Right cardiac atrium (tissue), 5 donors: ENCODE measurements around the gene DARS2. TPM values are rescaled to one million over a fixed set of nuclear protein-coding genes. Genes with fewer than 3 reads are reported as not detected.
"Not testable (repeated sequence)": the region's sequence is repeated elsewhere in the genome, so short reads cannot be mapped to it uniquely, and the experiment has no call there.

Source experiments
- ATAC-seq, 2 donors: fragments of 200-7000 bp; cut with Tn5 transposase; one replicate each; pipeline versions ENCODE4 v1.8.0 to v1.9.1; 2020; ENCODE audit warnings: moderate library complexity in 2 of 2, mild to moderate bottlenecking in 1 of 2
- DNase-seq, 3 donors: peaks; one replicate each; pipeline ENCODE4 v3.0.0-alpha.2; 2020
- H3K27ac ChIP-seq: one replicate; pipeline ENCODE4 v1.5.1; 2013; ENCODE audit warnings: mild to moderate bottlenecking, low read length, control low read depth, moderate library complexity
- H3K27me3 ChIP-seq: one replicate; pipeline ENCODE4 v1.6.1; 2013; ENCODE audit not compliant: control insufficient read depth, insufficient read depth
- H3K4me1 ChIP-seq: one replicate; pipeline ENCODE4 v1.6.1; 2013; ENCODE audit warnings: low read length; ENCODE audit not compliant: control insufficient read depth, insufficient read depth
- H3K4me3 ChIP-seq: one replicate; pipeline ENCODE4 v1.5.1; 2013; ENCODE audit warnings: low read length, control low read depth
- H3K9me3 ChIP-seq: one replicate; pipeline ENCODE4 v1.6.1; 2013; ENCODE audit warnings: low read length; ENCODE audit not compliant: control insufficient read depth
- WGBS: extraction: QIAGEN DNeasy Blood & Tissue Kit; methylation state at CpG from one replicate; pipeline ENCODE4 v1.1.7; 2013; 5-methylcytosine and 5-hydroxymethylcytosine counted together
- intact Hi-C, 4 donors: fragments of 100-400 bp; cut with DNase I; formaldehyde crosslinking; loops; one replicate each; pipeline versions ENCODE4 v1.11.0 to v1.14.0; 2022 to 2023
- long read RNA-seq, 4 donors: library from polyadenylated mRNA; unstranded; transcript quantifications; one replicate each; pipeline ENCODE4 v2.0.0, GENCODE V29; 2020 to 2021
- polyA plus RNA-seq: library from polyadenylated mRNA; stranded (reverse); fragments of 200-250 nt; gene quantifications from one replicate; pipeline ENCODE4 v1.2.3, GENCODE V29; 2013
- total RNA-seq, 4 donors: library from RNA; stranded (reverse); fragmentation: NEBNext Ultra II Directional; extraction: Animal tissue kit (Norgen Biotek cat#: 25700); gene quantifications; one replicate each; pipeline ENCODE4 v1.2.1, GENCODE V29; 2021
- donor health status: healthy with polysubstance abuse.
- donor health status: DM: no; HTN: yes; CAD: no.
- donor health status: DM: no; HTN: no; CAD: no.
- donor health status: DM: no; HTN: yes; CAD: no; lungs with severe emphysema.
- donor health status: DM: yes; HTN: yes; CAD: no.

The DARS2 gene, protein sequence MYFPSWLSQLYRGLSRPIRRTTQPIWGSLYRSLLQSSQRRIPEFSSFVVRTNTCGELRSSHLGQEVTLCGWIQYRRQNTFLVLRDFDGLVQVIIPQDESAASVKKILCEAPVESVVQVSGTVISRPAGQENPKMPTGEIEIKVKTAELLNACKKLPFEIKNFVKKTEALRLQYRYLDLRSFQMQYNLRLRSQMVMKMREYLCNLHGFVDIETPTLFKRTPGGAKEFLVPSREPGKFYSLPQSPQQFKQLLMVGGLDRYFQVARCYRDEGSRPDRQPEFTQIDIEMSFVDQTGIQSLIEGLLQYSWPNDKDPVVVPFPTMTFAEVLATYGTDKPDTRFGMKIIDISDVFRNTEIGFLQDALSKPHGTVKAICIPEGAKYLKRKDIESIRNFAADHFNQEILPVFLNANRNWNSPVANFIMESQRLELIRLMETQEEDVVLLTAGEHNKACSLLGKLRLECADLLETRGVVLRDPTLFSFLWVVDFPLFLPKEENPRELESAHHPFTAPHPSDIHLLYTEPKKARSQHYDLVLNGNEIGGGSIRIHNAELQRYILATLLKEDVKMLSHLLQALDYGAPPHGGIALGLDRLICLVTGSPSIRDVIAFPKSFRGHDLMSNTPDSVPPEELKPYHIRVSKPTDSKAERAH
- 10 to 100 TPM; 11.7 to 13.6 (median 13.1) TPM for total RNA-seq
- polyA plus RNA-seq = 8.3 TPM
- long read RNA-seq, donor 1, transcript DARS2-201 (17 exons, 3,441 nt) = major isoform, 15 of 22 reads
- long read RNA-seq, donor 1, partial matches to known transcripts = 3 of 22 reads
- long read RNA-seq, donor 1, other reads (novel, unspliced or antisense) = 1 of 22 reads
- long read RNA-seq, donor 2, transcript DARS2-201 (17 exons, 3,441 nt) = major isoform, 5 of 8 reads
- long read RNA-seq, donor 2, partial matches to known transcripts = 1 of 8 reads
- long read RNA-seq, donor 2, other reads (novel, unspliced or antisense) = 1 of 8 reads
- long read RNA-seq, donor 3, transcript DARS2-201 (17 exons, 3,441 nt) = major isoform, 32 of 42 reads
- long read RNA-seq, donor 3, partial matches to known transcripts = 1 of 42 reads
- long read RNA-seq, donor 3, other reads (novel, unspliced or antisense) = 4 of 42 reads
- long read RNA-seq, donor 4, partial matches to known transcripts = 0 of 6 reads
- long read RNA-seq, donor 4, other reads (novel, unspliced or antisense) = 0 of 6 reads

DNA sequence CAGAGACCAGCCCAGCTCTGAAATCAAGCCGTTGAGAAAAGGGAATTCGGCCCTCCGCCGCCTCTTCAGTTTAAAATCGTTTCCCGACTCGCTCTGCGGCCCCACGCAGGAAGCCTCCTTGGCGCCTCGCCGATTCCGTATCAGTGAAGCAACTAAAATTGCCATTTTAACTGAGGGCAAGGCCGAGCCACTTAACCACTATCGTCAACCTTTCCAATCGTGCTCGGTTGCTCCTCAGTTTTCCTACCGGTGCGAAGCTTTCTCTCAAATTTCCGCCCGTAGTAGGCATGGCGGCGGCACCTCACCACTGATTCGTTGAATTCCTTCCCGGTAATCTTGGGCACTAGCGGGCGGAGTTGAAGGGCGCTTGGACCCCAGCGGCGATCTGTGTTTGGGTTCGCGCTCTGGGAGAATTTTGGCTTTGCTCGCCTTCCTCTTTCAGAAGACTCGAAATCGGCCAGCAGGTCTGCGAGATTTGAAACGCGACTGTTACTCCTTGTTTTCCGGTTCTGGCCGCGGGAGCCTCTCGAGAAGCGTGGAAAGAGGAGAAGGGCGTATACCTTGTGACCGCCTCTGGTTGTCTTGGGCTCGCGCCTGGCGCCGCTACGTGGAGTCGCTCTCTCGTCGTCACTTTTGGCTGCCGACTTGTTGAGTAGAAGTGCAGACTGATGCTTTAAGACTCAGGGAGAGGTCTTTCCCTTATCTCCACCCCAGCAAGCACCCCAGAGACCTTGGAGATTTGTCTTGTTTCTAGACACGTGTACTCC is at the start of gene DARS2, which contains the start of gene CENPL:
Gene DARS2, plus strand, starts transcription at position 359 of the 767 bp plus-strand sequence. CDS start 557 bp downstream, outside the sequence.
Gene CENPL, minus strand, starts transcription at position 569 of the 767 bp plus-strand sequence. CDS start 13,584 bp downstream, outside the sequence.
- DNase-seq (peak; percentile 97 to 99 (median 97)), ATAC-seq (peak; percentile 98 to 99)
- no peaks in the 10 kb centered on the region for H3K27me3 ChIP-seq
- H3K4me1 ChIP-seq = no peaks in the 10 kb centered on the region
- peak within 1 kb of the TSS; percentile 88 for H3K4me3 ChIP-seq
- peak within 1 kb of the TSS; percentile 99 for H3K27ac ChIP-seq
- H3K9me3 ChIP-seq = no peaks in the 10 kb centered on the region
- intact Hi-C loops = loop anchor here (5.0 to 10.0 kb wide), 4 partner anchors 390 to 1080 kb away; no protein-coding TSS in a partner anchor
- under 1% methylated on average over 55 of the region's 55 CpGs for WGBS

DNA sequence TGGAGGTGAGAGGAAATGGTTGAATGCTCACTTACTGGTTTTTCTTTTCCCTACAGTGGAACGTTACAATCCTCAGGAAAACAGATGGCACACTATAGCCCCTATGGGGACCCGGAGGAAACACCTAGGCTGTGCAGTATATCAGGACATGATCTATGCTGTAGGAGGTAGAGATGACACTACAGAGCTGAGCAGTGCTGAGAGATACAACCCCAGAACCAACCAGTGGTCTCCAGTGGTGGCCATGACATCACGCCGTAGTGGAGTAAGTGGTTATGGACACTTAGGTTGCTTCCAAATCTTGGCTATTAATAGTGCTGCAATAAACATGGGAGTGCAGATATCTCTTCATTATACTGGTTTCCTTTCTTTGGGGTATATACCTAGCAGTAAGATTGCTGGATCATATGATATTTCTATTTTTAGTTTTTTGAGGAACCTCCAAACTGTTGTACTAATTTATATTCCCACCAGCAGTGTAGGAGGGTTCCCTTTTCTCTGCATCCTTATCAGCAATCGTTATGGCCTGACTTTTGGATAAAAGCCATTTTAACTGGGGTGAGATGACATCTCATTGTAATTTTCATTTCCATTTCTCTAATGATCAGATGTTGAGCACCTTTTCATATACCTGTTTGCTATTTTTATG is 48.8 kb upstream of the DARS2 start:
- no peak for ATAC-seq

DNA sequence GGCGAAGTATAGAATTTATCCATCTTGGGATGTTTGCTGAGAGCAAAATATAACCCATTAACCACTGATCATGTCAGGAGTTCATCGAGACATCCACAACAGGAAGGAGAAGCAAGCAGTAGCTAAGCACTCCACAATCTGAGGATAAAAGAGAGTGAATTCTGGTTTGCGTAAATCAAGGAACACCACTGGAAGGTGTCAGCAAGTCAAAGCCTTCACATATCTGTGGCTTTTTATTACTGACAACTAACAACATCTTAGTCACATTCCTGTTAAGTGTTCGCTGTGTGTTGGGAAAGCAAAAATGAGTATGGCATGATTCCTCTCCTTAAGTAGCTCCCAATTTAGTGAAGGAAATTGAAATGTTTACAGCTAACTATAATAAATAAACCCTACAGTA is 44.5 kb upstream of the DARS2 start:
- DNase-seq (no peak), ATAC-seq (no peak)
- H3K4me3 ChIP-seq = no peak overlapping the region
- no peak overlapping the region for H3K27ac ChIP-seq
- H3K27me3 ChIP-seq = no peaks in the 10 kb centered on the region
- 97% methylated on average over 4 of the region's 4 CpGs for WGBS
- H3K4me1 ChIP-seq = no peaks in the 10 kb centered on the region
- intact Hi-C loops = no loop called here
- no peaks in the 10 kb centered on the region for H3K9me3 ChIP-seq

More for the DNA sequence above, 48.8 kb upstream of the DARS2 start:
- Histone ChIP-seq H3K4me3 (no peak overlapping the region), H3K9me3 (no peaks in the 10 kb centered on the region), H3K27me3 (no peaks in the 10 kb centered on the region), H3K27ac (no peak overlapping the region), H3K4me1 (no peaks in the 10 kb centered on the region)
- intact Hi-C loops = no loop called here
- WGBS = 79% methylated on average over 5 of the region's 5 CpGs
- no peak for DNase-seq

DNA sequence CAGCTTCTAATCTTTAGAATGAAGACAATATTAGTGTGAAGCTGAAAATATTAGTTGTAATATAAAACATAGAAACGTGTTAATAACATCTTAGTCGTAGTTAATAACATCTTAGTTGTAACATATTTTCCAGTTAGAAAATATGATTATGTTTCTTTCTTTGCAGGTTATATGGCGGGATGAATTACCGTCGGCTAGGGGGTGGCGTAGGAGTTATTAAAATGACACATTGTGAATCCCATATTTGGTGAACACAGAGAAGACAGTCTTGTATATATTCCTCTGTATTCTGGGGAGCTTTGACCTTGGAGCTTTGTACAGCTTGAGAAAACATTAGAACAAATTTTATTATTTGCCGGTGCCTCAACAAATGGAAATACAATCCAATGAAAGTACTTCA is 39.5 kb upstream of the DARS2 start:
- no peaks in the 10 kb centered on the region for H3K27me3 ChIP-seq
- H3K4me3 ChIP-seq = no peak overlapping the region
- intact Hi-C loops = no loop called here
- DNase-seq = no peak
- ATAC-seq = no peak
- no peak overlapping the region for H3K27ac ChIP-seq
- WGBS = 96% methylated on average over 7 of the region's 7 CpGs
- no peaks in the 10 kb centered on the region for H3K4me1 ChIP-seq
- no peaks in the 10 kb centered on the region for H3K9me3 ChIP-seq

DNA sequence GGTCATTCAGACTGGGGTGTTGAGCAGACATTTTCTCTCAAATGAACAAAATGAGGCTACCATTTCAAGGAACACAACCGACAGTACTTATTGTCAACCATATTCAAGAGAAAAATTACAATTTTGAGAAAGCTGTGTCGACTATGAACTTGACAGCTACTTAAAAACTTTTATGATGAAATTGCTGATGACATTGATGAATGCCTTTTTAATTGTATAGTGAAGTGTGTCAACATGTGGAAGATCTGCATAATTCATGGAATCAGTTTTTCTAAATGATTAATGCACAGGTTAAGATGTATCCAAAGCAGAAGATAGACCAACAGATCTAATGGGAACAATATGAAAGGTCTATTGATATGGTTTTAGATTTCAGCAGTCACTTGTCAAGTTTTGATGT is 34.6 kb upstream of the DARS2 start:
- DNase-seq = no peak
- no peaks in the 10 kb centered on the region for H3K4me1 ChIP-seq
- no peaks in the 10 kb centered on the region for H3K9me3 ChIP-seq
- 96% methylated on average over 2 of the region's 2 CpGs for WGBS
- intact Hi-C loops = no loop called here
- H3K27me3 ChIP-seq = no peaks in the 10 kb centered on the region
- no peak for ATAC-seq
- no peak overlapping the region for H3K4me3 ChIP-seq
- H3K27ac ChIP-seq = no peak overlapping the region

DNA sequence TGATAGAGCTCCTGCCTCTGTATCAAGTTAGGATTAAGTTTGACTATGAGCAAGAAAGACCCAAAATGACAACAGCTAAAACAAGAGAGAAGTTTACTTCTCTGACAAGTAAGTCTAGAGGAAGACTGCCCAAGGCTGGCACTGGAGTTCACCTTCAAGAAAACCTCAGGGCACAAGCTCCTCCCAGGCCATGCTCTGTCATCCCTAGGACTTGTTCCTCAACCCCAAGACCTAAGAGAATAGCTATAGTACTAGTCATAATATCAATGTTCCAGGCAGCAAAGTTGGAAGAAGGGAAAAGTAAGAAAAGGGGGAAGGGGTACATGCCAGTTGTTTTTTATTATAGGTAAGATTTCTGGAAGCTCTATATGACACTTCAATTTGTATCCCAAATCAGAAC is 26.4 kb upstream of the DARS2 start:
- no peak for DNase-seq
- intact Hi-C loops = no loop called here

DNA sequence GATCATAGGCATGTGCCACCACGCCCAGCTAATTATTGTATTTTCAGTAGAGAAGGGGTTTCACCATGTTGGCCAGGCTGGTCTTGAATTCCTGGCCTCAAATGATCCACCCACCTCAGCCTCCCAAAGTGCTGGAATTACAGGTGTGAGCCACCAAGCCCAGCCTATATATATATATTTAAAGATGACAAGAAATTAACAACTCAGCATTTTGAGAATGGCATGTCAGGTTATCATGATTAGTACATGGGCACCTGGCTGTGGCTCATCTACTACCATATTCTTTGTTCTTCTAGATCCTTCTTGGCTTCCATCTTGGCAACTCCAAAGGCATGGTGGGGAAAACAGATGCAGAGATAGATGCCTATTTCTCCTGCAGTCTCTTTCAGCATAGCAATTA is 24.5 kb upstream of the DARS2 start:
- H3K27ac ChIP-seq, ATAC-seq, H3K4me3 ChIP-seq, DNase-seq, intact Hi-C loops, H3K27me3 ChIP-seq, H3K4me1 ChIP-seq, H3K9me3 ChIP-seq: not testable (repeated sequence)
- 98% methylated on average over 1 of the region's 1 CpG for WGBS

More for the DNA sequence above, 26.4 kb upstream of the DARS2 start:
- Histone ChIP-seq H3K27me3 (no peaks in the 10 kb centered on the region), H3K4me1 (no peaks in the 10 kb centered on the region), H3K4me3 (no peak overlapping the region), H3K9me3 (no peaks in the 10 kb centered on the region), H3K27ac (no peak overlapping the region)
- no peak for ATAC-seq

DNA sequence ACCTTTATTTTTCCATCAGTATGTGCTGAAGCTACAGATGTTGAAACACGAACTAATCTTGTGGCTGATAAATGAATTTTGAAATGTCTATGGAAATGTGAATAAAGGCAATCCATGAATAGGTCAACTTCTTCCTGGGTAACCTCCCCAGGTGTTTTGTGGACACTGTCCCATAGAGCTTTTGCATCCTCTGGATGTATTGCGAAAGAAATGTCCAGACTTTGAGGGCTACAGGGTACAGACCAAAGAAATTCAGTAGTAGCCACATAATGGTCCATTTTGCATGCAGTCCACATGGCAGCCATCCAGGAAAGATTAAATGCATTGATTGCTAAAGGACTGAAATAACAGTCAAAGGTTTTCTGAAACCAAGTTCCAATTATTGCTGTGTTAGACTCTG is 21.5 kb upstream of the DARS2 start:
- H3K4me3 ChIP-seq = no peak overlapping the region
- no peaks in the 10 kb centered on the region for H3K27me3 ChIP-seq
- no peaks in the 10 kb centered on the region for H3K4me1 ChIP-seq
- DNase-seq (no peak), ATAC-seq (no peak)
- WGBS = 97% methylated on average over 2 of the region's 2 CpGs
- intact Hi-C loops = no loop called here
- H3K27ac ChIP-seq = no peak overlapping the region
- no peaks in the 10 kb centered on the region for H3K9me3 ChIP-seq

DNA sequence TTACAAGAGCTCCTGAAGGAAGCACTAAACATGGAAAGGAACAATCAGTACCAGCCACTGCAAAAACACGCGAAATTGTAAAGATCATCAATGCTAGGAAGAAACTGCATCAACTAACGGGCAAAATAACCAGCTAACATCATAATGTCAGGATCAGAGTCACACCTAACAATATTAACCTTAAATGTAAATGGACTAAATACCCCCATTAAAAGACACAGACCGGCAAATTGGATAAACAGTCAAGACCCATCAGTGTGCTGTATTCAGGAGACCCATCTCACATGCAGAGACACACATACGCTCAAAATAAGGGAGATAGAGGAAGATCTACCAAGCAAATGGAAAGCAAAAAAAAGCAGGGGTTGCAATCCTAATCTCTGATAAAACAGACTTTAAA is 10.8 kb upstream of the DARS2 start:
- ATAC-seq, H3K4me3 ChIP-seq, H3K27me3 ChIP-seq, DNase-seq, H3K4me1 ChIP-seq, H3K27ac ChIP-seq, intact Hi-C loops, H3K9me3 ChIP-seq: not testable (repeated sequence)
- WGBS = 99% methylated on average over 5 of the region's 5 CpGs

DNA sequence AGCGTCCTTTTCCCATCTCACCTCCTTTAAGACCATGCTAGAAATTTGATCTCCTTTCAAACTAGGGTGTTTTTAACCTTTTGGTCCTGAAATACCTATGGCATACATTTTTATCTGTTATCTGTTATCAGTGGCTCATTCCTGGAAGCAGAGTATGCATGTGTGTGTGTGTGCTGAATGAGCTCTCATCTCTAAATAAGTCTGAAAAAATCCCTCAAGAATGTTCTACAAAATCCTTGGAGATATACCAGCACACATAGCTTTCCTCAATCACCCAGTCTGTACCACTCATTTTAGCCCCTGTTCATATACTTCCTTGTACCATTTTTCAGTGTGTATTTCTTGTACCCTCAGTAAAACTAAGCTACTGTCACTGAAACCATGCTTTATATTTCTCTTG is 6.0 kb upstream of the DARS2 start:
- 65% methylated on average over 1 of the region's 1 CpG for WGBS
- H3K4me1 ChIP-seq = no peaks in the 10 kb centered on the region
- DNase-seq (no peak), ATAC-seq (no peak)
- H3K4me3 ChIP-seq = no peak overlapping the region
- no peaks in the 10 kb centered on the region for H3K9me3 ChIP-seq
- intact Hi-C loops = no loop called here
- no peak overlapping the region for H3K27ac ChIP-seq
- no peaks in the 10 kb centered on the region for H3K27me3 ChIP-seq
